Measurements from ENCODE around the gene CCDC160. TPM values are rescaled to one million over a fixed set of nuclear protein-coding genes. Genes with fewer than 3 reads are reported as not detected.

The CCDC160 gene
- total and polyA plus RNA-seq, 2 donors (not counting 1 experiment from before 2014, with no cell fraction given): 0.10 to 0.17 TPM

GRCh38 chrX:134287346-134287745 is 50.4 kb downstream of the CCDC160 start:
- Histone ChIP-seq H3K9me3 (ENCODE audit: control insufficient read depth, insufficient read depth, low read depth, low read length) (no peaks in the 10 kb centered on the region), H3K4me3 (replicated peaks in 1 of 4; ENCODE audit: control extremely low read depth in 1 of 4, insufficient read depth in 1 of 4, low read depth in 3 of 4, low read length in 4 of 4) (no peak overlapping the region), H3K27ac (ENCODE audit: insufficient read depth, low read length) (no peak overlapping the region), H3K4me1 (ENCODE audit: control insufficient read depth, extremely low read depth, insufficient read depth, low read length) (no peaks in the 10 kb centered on the region), H3K79me2 (ENCODE audit: control insufficient read depth, insufficient read depth, low read length) (no peaks in the 10 kb centered on the region), H3K27me3 (ENCODE audit: control insufficient read depth, insufficient read depth, low read length) (no peaks in the 10 kb centered on the region), H2AFZ (ENCODE audit: low read length) (no peak overlapping the region), H3K4me2 (ENCODE audit: extremely low read depth, insufficient read depth, low read length) (no peak overlapping the region), H4K20me1 (ENCODE audit: control insufficient read depth, extremely low read depth, insufficient read depth, low read length) (no peaks in the 10 kb centered on the region), H3K9ac (ENCODE audit: insufficient read depth, low read length) (no peak overlapping the region), H3K36me3 (ENCODE audit: control insufficient read depth, insufficient read depth, low read length) (no peaks in the 10 kb centered on the region)
- DNase-seq (ENCODE audit: low read depth in 2 of 2): no peak
- no peak for TF ChIP-seq CTCF (conservative IDR thresholded peaks at IDR 0.05 in 1 of 2, IDR thresholded peaks at IDR 0.05 in 1 of 2; ENCODE audit: low read depth in 1 of 2, low read length in 2 of 2)
- no peak for TF ChIP-seq EZH2 (IDR thresholded peaks at IDR 0.05; ENCODE audit: low read length, missing control alignments)

- Histone ChIP-seq H2AFZ (ENCODE audit: low read length) (no peak overlapping the region), H3K79me2 (ENCODE audit: control insufficient read depth, insufficient read depth, low read length) (no peaks in the 10 kb centered on the region), H3K4me1 (ENCODE audit: control insufficient read depth, extremely low read depth, insufficient read depth, low read length) (no peaks in the 10 kb centered on the region), H3K36me3 (ENCODE audit: control insufficient read depth, insufficient read depth, low read length) (no peaks in the 10 kb centered on the region), H3K4me2 (ENCODE audit: extremely low read depth, insufficient read depth, low read length) (no peak overlapping the region), H3K9ac (ENCODE audit: insufficient read depth, low read length) (no peak overlapping the region), H3K4me3 (replicated peaks in 1 of 4; ENCODE audit: control extremely low read depth in 1 of 4, insufficient read depth in 1 of 4, low read depth in 3 of 4, low read length in 4 of 4) (no peak overlapping the region), H4K20me1 (ENCODE audit: control insufficient read depth, extremely low read depth, insufficient read depth, low read length) (no peaks in the 10 kb centered on the region), H3K27ac (ENCODE audit: insufficient read depth, low read length) (no peak overlapping the region), H3K9me3 (ENCODE audit: control insufficient read depth, insufficient read depth, low read depth, low read length) (no peaks in the 10 kb centered on the region), H3K27me3 (ENCODE audit: control insufficient read depth, insufficient read depth, low read length) (no peaks in the 10 kb centered on the region)
- TF ChIP-seq EZH2 (IDR thresholded peaks at IDR 0.05; ENCODE audit: low read length, missing control alignments) (no peak), CTCF (conservative IDR thresholded peaks at IDR 0.05 in 1 of 2, IDR thresholded peaks at IDR 0.05 in 1 of 2; ENCODE audit: low read depth in 1 of 2, low read length in 2 of 2) (peak; percentile 22 to 42)
- peak in 1 of 2 donors; percentile 2 for DNase-seq (ENCODE audit: low read depth in 2 of 2)
Observed at GRCh38 chrX:134294548-134294947, 57.6 kb downstream of the CCDC160 start.

Other genes starting within 250 kb of the CCDC160 start
- gene PHF6, start 136.1 kb downstream of the CCDC160 start, total RNA-seq: 27.5 and 31.5 TPM in 2 replicates
- 12.8 and 13.3 TPM in 2 replicates for gene PHF6, start 136.1 kb downstream of the CCDC160 start, polyA plus RNA-seq
- 18.5 and 23.0 TPM in 2 replicates for gene HPRT1, start 223.0 kb downstream of the CCDC160 start, total RNA-seq
- 51.8 and 63.8 TPM in 2 replicates for gene HPRT1, start 223.0 kb downstream of the CCDC160 start, polyA plus RNA-seq

All from fibroblast of lung (primary cell).